Epithelial cell of esophagus (primary cell): Measurements from ENCODE around the gene HOXB4.

Source experiments
- DNase-seq: peaks from one replicate; pipeline ENCODE4 v3.0.0; 2010; ENCODE audit warnings: low read depth
- H3K4me3 ChIP-seq: 2 replicates; pipeline ENCODE4 v1.5.1; 2011; ENCODE audit warnings: mild to moderate bottlenecking, low read length, control low read depth
- CTCF ChIP-seq: IDR thresholded peaks from 2 replicates; pipeline ENCODE4 v1.5.1; 2011; ENCODE audit warnings: low read depth, mild to moderate bottlenecking, low read length, control low read depth, inconsistent platforms; ENCODE audit not compliant: insufficient read depth; ENCODE audit errors: missing control alignments

The HOXB4 gene

DNA sequence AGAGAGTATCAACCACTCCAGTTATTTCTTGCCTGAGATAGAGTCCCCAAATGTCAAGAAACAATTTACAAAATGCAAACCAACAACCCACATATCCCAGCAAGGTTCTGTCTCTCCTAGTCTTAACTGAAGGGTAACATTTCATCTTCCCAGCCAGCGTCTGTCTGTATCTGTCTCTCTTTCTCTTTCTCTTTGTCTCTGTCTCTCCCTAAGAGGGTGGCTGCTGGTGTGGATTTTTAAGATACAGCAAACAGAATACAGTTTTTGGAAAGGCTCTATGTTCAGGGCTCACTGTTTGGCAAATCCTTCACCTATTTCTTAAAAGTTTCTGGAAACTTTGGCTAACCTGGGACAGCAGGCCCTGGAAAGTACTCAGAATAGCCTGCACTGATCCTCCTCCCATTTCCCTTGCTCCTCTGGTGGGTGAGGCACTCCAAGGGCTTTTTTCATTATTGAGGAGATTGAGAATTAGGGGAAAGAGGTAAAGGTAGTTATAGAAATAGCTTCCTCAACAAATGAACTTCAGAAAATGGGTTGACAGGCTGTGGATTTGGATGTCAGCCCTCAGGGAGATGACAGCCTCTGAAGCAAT is 6.2 kb downstream of the HOXB4 start:
- no peak for DNase-seq

GRCh38 chr17:48571024-48571818 is 6.9 kb downstream of the HOXB4 start:
- no peak for TF ChIP-seq CTCF
- H3K4me3 ChIP-seq = no peak overlapping the region
- DNase-seq = no peak

More for the DNA sequence above, 6.2 kb downstream of the HOXB4 start:
- no peak overlapping the region for H3K4me3 ChIP-seq
- no peak for TF ChIP-seq CTCF

DNA sequence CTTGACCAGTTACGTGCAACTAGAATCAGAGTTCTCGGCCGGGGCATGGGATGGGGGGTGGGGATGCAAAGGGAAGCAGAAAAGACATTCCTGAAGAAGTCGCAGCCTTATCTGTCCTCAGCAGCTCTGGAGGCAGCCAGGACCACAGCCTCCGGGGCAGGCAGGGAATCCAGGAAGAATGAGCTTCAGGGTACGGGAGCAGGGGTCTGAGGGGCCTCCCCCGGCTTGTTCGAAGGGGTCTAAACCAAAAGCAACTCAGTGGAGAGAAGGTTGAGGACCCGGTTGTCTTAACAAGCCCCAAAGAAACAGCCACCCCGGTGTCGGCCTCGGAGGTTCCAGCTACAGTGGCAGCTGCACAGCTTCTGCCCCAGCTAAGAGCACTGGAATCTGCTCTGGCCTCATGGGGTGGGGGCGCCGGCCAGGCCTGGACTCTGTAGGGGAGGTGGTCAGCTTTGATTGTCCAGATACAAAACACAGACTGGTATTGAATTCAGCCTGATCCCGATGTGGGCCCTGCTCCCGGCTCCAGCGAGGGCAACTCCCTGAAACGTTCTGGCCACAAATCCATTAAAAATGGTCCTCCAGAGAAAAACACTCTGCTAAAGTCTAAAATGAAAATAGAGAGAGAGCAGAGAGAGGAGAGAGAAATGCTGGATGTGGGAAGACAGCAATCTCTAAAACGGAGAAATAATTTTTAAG is 7.7 kb downstream of the HOXB4 start:
- no peak for DNase-seq
- TF ChIP-seq CTCF = no peak
- no peak overlapping the region for H3K4me3 ChIP-seq

DNA sequence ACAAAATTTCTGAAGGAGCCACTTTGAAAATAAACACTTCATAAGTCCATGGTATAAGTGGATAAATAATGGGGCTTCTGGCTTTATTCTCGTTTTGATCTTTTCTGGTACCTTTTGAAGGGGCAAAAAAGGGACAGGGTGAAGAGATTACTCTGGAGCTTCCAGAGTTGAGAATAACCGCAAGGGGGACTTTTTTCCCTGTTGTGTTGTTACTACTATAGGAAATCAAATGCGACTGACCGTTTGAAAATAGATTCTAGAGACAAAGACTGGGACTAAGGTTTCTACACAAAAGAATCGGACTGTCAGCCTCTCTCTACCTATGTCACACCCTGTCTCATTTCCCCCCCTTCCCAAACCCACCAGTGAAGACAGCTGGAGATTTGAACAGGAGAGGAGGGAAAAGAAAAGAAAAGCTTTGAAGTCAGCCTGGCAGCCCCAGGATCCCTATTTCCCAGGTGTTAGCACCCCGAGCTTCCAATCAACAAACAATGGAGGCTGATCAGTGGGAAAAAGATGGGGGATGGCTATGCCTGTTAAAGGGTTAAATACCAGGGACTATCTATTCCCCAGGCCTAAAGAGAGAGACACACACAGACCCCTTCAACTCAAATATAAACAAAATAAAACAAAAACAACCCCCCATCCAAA is 8.4 kb downstream of the HOXB4 start:
- no peak overlapping the region for H3K4me3 ChIP-seq
- DNase-seq = no peak
- no peak for TF ChIP-seq CTCF

DNA sequence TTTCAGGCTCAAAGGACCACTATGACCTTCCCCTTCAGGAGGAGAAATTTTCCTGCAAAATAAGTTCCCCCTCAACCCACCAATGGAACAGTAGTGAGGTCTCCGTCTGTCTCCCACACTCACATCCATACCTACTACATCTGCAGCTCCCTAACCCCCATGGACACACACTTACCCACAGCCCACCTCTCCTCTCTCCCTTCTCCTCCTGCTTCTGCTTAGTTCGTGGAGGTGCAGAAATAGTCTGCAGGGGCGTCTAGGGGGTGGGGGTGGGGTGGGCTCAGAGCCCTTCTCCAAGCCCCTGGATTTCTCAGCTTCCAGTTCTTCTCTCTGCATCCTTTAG is 8.9 kb downstream of the HOXB4 start:
- no peak for TF ChIP-seq CTCF
- H3K4me3 ChIP-seq = no peak overlapping the region
- DNase-seq = no peak

DNA sequence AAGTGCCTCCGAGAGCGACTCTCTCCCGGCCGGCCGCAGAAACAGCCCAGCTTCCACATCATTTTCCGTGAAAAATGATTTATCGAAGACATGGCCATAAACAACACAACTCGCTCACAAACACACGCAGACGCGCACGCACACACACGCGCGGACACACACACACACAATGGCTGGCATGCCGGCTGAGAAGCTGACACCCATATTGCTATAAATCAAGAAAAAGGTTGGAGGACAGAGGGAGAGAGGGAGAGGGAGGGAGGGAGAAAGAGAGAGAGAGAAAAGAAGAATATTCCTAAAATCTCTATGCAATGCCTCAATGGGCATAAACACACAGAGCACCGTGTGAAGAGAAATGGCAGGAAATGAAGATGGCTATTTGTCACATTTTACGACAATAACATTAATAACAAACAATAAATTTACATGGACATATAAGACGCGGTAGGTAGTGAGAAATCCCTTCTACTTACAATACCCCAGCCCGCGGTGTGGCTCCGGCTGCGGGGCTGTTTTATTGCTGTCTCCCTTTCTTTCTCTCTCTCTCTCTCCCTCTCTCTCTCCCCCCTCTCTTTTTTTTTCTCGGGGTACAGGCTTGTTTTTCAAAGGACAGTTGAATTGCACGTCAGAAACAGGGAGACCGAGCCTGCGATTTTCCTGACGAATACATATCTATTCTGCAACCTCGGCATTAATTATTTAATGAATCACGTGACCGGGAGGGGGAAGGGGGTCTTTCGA is 9.5 kb downstream of the HOXB4 start:
- H3K4me3 ChIP-seq = no peak overlapping the region
- no peak for DNase-seq
- no peak for TF ChIP-seq CTCF
